ENCODE measurements around the gene DIABLO.
"Not testable (repeated sequence)": the region's sequence is repeated elsewhere in the genome, so short reads cannot be mapped to it uniquely, and the experiment has no call there.

Gene DIABLO

GRCh38 chr12:122187466-122187865 lies 38.4 kb downstream of the DIABLO start:
- no peak for DNase-seq

- DNase-seq: no peak
These were observed 40.3 kb downstream of the DIABLO start for GRCh38 chr12:122185494-122186082.

- DNase-seq: no peak
These were observed 40.8 kb downstream of the DIABLO start for GRCh38 chr12:122185079-122185478.

GRCh38 chr12:122184517-122184916 lies 41.3 kb downstream of the DIABLO start:
- DNase-seq: no peak

GRCh38 chr12:122183588-122183940 lies 42.3 kb downstream of the DIABLO start:
- no peak for DNase-seq

- DNase-seq: no peak
These were observed 42.8 kb downstream of the DIABLO start, which contains the start of gene LRRC43 for GRCh38 chr12:122182887-122183587. TSS of gene LRRC43 (plus strand) at chr12:122183123. CDS start at chr12:122183145, 22 bp downstream.

- not testable (repeated sequence) for DNase-seq
These were observed 49.4 kb downstream of the DIABLO start for GRCh38 chr12:122176473-122176872.

GRCh38 chr12:122174155-122174845 lies 51.6 kb downstream of the DIABLO start, which contains the start of gene IL31:
TSS of gene IL31 (minus strand) at chr12:122174221. CDS start at chr12:122174172, 49 bp downstream.
- no peak for DNase-seq

- DNase-seq: no peak
These were observed 53.5 kb downstream of the DIABLO start for GRCh38 chr12:122172262-122172939.

GRCh38 chr12:122171399-122171798 lies 54.5 kb downstream of the DIABLO start:
- no peak for DNase-seq

- no peak for DNase-seq
These were observed 57.4 kb downstream of the DIABLO start for GRCh38 chr12:122168492-122168891.

GRCh38 chr12:122167356-122167925 lies 58.4 kb downstream of the DIABLO start:
- DNase-seq: no peak

GRCh38 chr12:122166422-122167349 lies 59.2 kb downstream of the DIABLO start:
- DNase-seq: no peak

- DNase-seq: no peak
These were observed 62.9 kb downstream of the DIABLO start for GRCh38 chr12:122162976-122163375.

GRCh38 chr12:122161682-122162081 lies 64.2 kb downstream of the DIABLO start:
- no peak for DNase-seq

GRCh38 chr12:122160761-122161160 lies 65.1 kb downstream of the DIABLO start:
- no peak for DNase-seq

GRCh38 chr12:122159882-122160281 lies 66.0 kb downstream of the DIABLO start:
- DNase-seq: no peak

- DNase-seq: no peak
These were observed 67.1 kb downstream of the DIABLO start for GRCh38 chr12:122158700-122159285.
